KMS-11 (cell line): ENCODE data around the gene RSPH6A.

ENCODE experiments used
- H2AFZ ChIP-seq: fragments of 200-600 bp; sonication (generic); 2 replicates; pipeline ENCODE4 v1.6.1; 2016; ENCODE audit warnings: antibody characterized with exemption, mixed run types, low read depth
- H3K27ac ChIP-seq: fragments of 200-600 bp; sonication (generic); 2 replicates; pipeline ENCODE4 v1.6.1; 2016; ENCODE audit warnings: mild to moderate bottlenecking, mixed run types
- H3K27me3 ChIP-seq: fragments of 200-600 bp; sonication (generic); 2 replicates; pipeline ENCODE4 v1.6.1; 2017; ENCODE audit warnings: mild to moderate bottlenecking, low read depth, mixed run types, moderate library complexity; ENCODE audit not compliant: insufficient read depth
- H3K36me3 ChIP-seq: fragments of 200-600 bp; sonication (generic); 2 replicates; pipeline ENCODE4 v1.6.1; 2017; ENCODE audit warnings: mild to moderate bottlenecking, mixed run types; ENCODE audit not compliant: insufficient read depth
- H3K4me1 ChIP-seq: fragments of 200-600 bp; sonication (generic); 2 replicates; pipeline ENCODE4 v1.6.1; 2016; ENCODE audit warnings: mild to moderate bottlenecking, low read depth, mixed run types; ENCODE audit not compliant: poor library complexity, severe bottlenecking
- H3K4me2 ChIP-seq: fragments of 200-600 bp; sonication (generic); 2 replicates; pipeline ENCODE4 v1.7.0; 2016; ENCODE audit warnings: mild to moderate bottlenecking, mixed run types
- H3K4me3 ChIP-seq: fragments of 200-600 bp; sonication (generic); IDR thresholded peaks from 2 replicates; pipeline ENCODE4 v1.6.1; 2017; ENCODE audit warnings: low read depth, low read length, mixed read lengths; ENCODE audit not compliant: insufficient read depth
- H3K79me2 ChIP-seq: fragments of 200-600 bp; sonication (generic); 2 replicates; pipeline ENCODE4 v1.6.1; 2016; ENCODE audit warnings: low read depth, mixed run types; ENCODE audit not compliant: insufficient read depth
- H3K9ac ChIP-seq: fragments of 200-600 bp; sonication (generic); 2 replicates; pipeline ENCODE4 v1.6.1; 2016; ENCODE audit warnings: mild to moderate bottlenecking, mixed run types
- H4K20me1 ChIP-seq: fragments of 200-600 bp; sonication (generic); 2 replicates; pipeline ENCODE4 v1.6.1; 2016; ENCODE audit warnings: mild to moderate bottlenecking, mixed run types; ENCODE audit not compliant: insufficient read depth
- CTCF ChIP-seq: fragments of 200-600 bp; sonication (generic); conservative IDR thresholded peaks from 2 replicates; pipeline ENCODE4 v1.6.1; 2017; ENCODE audit warnings: low read depth, mild to moderate bottlenecking, antibody characterized with exemption, low read length, moderate library complexity, mixed read lengths

RSPH6A gene

GRCh38 chr19:45821570-45821969 is 6.5 kb upstream of the RSPH6A start:
- H3K36me3 ChIP-seq, result no peaks in the 10 kb centered on the region
- H3K4me3 ChIP-seq, result no peak overlapping the region
- H3K4me2 ChIP-seq, result no peak overlapping the region
- no peak overlapping the region for H3K9ac ChIP-seq
- H3K27ac ChIP-seq, result no peak overlapping the region
- H3K4me1 ChIP-seq, result peaks cover 40% of the 10 kb centered on the region
- H3K79me2 ChIP-seq, result no peaks in the 10 kb centered on the region
- TF ChIP-seq CTCF, result no peak
- H2AFZ ChIP-seq, result no peak overlapping the region
- no peaks in the 10 kb centered on the region for H4K20me1 ChIP-seq
- H3K27me3 ChIP-seq, result no peaks in the 10 kb centered on the region

DNA sequence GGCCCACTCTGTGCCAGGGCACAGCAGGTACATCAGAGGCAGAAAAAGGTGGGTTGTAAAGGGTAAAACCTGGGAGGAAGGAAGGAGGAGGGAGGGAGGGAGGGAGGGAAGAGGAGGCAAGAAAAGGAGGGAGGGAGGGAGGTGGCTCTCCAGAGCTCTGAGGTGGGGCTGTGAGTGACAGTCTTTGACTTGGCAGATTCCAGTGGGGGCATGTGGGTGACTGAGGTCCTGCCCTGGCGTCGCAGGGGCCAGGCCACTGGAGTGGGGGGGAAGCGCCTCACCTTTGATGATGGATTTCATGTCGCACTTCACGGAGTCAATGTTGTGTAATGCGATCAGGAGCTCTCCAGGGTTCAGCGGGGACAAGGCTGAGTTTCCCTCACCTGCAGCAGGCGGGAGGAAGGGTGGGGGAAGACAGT is 6.0 kb upstream of the RSPH6A start:
- no peak for TF ChIP-seq CTCF
- no peaks in the 10 kb centered on the region for H3K36me3 ChIP-seq

GRCh38 chr19:45820413-45821102 is 5.5 kb upstream of the RSPH6A start:
- no peak overlapping the region for H3K9ac ChIP-seq
- no peak overlapping the region for H3K27ac ChIP-seq
- no peaks in the 10 kb centered on the region for H3K79me2 ChIP-seq
- TF ChIP-seq CTCF, result no peak
- H4K20me1 ChIP-seq, result no peaks in the 10 kb centered on the region
- H3K4me3 ChIP-seq, result no peak overlapping the region
- H2AFZ ChIP-seq, result no peak overlapping the region
- no peaks in the 10 kb centered on the region for H3K27me3 ChIP-seq
- peaks cover 36% of the 10 kb centered on the region for H3K4me1 ChIP-seq
- no peaks in the 10 kb centered on the region for H3K36me3 ChIP-seq
- H3K4me2 ChIP-seq, result no peak overlapping the region

More for the DNA sequence above, 6.0 kb upstream of the RSPH6A start:
- Histone ChIP-seq H4K20me1 (no peaks in the 10 kb centered on the region), H3K79me2 (no peaks in the 10 kb centered on the region), H3K4me3 (no peak overlapping the region), H2AFZ (no peak overlapping the region), H3K4me1 (peaks cover 37% of the 10 kb centered on the region), H3K9ac (no peak overlapping the region), H3K4me2 (no peak overlapping the region), H3K27me3 (no peaks in the 10 kb centered on the region), H3K27ac (no peak overlapping the region)

GRCh38 chr19:45819769-45820168 is 4.7 kb upstream of the RSPH6A start:
- Histone ChIP-seq H3K36me3 (no peaks in the 10 kb centered on the region), H2AFZ (no peak overlapping the region), H3K4me3 (no peak overlapping the region), H3K4me1 (peaks cover 28% of the 10 kb centered on the region), H4K20me1 (no peaks in the 10 kb centered on the region), H3K4me2 (no peak overlapping the region), H3K27me3 (no peaks in the 10 kb centered on the region), H3K9ac (no peak overlapping the region), H3K27ac (no peak overlapping the region), H3K79me2 (no peaks in the 10 kb centered on the region)
- no peak for TF ChIP-seq CTCF
